EL (cell line): ENCODE measurements around the gene ATXN7.

Experiments
- DNase-seq: peaks from one replicate; pipeline ENCODE4 v3.0.0-alpha.2; 2016

The ATXN7 gene

DNA sequence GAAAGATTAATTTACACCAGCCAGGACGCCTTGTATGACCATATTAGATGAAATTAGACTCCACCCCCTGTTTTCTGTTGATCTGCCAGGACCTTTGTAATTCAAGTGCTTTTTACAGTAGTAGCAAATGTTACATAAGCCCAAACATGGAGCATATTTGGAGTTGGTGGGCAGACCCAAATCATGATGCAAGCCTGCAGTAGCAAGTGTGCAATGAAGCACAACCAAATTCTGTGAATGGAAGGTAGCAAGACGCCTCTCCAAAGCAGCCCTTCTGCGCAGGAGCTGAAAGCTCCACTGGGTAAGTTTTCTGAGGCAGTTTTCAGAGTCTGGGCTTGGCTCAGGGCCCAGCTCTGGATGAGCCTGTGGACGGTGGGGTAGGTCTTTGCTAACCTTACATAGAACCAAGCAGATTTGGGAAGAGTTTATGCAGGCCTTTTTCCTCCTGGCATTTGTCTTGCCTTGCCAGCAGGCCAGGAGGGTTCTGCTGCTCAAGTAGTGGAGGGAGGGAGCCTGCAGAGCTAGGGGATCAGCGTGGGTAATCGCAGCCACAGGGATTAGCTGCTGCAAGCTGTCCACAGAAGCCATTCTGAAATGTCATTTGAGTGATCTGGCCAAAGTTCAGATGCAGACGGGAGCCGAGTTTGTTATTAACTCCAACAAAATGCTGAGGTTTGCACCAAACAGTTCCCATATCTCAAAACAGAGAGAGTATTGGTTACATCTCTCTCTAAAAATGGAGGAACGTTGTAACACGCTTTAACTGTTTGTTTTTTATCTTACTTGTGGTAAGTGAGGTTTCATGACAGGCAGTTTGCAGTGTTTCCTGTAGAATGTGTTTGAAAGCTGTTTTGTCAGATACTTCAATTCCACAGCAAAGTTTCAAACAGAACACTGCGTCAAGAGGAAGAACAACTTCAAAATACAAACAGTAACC lies 104.3 kb downstream of the ATXN7 start:
- DNase-seq: peak; percentile 26

DNA sequence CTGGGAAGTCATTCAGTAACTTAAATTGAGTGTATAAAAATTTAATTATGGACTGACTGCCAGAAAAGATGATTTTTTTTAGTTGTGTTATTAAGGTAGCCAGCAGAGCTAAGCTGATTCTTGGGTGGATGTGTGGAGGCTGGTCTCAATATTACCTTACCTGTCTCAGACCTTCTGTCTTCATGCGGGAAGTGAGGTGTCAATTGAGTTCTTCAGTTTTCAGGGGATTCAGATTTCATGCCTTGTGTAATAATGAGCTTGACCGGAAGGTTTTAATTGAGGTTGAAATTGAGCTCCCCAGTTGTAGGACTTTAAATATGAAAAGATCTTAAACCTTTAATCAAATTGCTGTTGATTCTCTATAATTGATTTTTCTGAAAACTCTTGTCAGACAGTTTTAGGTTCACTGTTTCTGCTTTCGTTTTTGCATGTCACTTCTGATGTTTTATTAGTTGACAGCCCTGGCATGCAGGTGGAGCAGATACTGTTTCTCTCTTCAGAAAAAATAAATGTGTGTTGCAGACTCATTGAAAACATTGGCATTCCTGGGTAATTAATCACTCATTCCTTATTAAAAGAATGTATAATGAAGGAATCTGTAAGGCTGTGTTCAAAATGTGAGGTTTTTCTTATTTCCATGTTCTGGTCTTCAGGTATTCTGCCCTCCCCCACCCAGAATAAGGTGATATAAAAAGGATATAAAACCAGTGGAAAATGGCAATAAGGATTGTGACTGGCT lies 105.1 kb downstream of the ATXN7 start:
- peak; percentile 53 for DNase-seq

DNA sequence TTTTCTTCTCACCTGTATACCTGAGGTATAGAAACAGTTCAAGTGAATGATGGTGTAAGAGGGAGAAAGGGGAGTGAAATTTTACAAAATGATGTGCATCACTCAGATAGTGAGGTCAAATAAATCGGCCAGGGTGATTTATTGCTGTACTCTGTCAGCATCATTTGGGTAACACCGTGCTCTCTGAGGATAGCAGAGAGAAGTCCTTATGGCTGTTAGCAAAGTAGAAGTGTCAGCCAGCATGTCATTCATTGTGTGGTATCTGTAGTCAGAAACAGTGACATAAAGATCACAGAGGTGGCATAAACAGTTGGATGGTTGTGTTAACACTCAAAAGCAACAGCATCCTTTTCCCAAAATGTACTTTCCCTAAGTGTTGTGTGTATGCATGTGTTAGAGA lies 106.2 kb downstream of the ATXN7 start:
- no peak for DNase-seq

DNA sequence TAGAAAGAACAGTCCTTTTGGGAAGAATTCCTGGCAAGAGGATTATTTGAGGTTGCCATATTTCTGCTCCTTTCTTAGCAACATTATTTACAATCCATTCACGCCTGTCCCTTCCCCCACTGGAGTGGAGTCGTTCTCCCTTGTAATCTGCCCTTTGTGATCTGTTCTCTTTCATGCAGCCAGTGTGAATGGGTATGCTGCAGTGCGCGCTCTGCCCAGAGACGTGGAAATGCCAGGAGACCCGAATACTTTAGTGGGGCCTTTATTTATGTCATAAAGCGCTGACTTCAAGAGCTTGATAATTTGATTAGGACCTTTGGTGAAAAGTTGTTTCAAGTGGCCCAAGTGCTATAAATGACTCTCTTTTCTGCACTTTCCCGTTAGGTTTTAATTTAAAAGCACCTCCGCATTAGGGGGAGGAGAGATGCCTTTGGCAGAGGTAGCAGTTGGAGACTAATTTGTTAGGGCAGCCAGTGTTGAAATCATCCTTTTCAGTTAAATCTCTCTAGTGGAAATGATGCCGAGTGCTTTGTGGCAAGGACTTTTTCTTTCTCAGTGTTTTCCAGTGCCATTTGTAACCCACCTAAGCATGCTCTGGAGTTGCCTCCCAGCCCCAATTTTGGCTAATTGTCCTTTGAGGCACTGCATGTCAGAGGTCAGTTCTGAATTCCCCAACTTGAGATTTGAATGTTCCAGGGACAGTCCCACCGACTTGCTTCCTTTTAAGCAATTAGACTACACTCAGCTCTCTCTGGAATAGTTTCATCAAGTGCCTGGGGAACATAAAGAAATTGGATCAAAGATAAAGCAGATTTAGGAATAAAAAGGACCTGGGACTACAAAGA lies 107.2 kb downstream of the ATXN7 start:
- DNase-seq: no peak

DNA sequence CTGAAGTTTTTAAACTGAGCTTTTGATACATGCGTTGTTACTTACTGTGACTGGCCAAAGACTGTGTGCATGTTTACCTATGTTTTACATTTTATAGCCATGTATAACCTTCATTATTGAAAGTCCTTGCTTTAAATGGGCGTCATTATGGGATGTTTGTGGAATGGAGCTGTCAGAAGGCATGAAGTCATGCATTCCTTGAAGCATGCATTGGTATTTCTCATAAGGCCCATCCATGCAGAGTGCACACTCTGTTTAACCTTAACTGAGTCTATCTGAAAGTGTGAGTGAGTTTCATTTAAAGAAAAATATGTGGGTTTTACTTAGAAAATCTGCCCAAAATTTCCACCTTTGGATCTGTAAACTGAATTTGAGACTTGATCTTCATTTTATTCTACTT lies 108.5 kb downstream of the ATXN7 start:
- DNase-seq: peak; percentile 82

DNA sequence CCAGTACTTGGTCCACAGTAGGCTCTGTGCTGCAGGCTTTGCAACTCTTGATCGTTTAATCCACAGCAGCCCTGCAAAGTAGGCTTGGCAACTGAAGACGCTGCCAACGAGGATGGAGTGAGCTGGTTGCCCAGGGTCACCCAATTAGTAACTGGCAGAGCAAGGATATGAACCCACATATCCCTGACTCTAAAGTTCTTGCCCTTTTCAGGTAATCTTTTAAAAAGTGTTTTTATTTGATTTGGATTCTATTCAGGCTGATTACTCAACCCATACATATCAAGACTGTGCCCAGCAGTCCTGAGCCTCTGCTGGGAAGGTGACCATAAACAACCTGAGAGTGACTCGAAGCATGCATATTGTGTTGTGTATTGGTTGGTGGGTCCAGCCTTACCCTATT lies 109.3 kb downstream of the ATXN7 start:
- DNase-seq: no peak

DNA sequence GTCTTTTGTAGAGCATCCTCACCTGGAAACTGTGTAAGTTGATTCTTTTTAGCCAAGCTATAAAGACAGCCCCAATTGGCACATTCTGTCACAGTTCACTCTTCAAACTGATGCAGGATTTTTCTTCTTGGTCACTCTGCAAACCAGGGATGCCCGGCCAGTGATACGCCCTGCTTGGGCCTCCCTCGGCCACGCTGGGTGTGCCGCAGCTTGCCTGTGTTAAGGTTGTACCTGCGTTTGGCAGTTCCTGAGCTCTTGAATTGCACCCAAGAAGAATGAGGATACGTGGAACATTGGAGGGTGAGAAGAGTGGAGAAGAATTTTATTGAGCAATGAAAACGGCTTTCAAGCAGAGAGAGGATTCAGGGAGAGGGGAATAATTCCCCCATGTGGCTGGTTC lies 109.7 kb downstream of the ATXN7 start:
- no peak for DNase-seq

DNA sequence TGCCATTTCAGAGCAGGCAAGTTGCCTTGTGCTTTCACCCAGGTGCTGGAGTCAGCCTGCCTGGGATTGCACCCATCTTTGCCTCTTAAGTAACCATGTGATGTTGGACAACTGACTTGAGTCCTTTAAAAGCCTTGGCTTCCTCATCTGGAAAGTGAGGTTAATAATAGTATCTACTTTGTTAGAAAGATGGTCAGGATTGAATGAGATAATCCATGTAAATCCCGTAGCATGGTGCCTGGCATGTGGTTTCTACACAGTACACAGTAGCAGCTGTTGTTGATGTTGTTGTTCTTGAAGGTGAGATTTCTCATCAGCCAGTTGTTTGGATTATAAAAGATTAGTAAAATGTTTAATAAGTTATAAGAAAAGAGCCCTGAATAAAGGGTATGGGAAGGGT lies 110.8 kb downstream of the ATXN7 start:
- no peak for DNase-seq

DNA sequence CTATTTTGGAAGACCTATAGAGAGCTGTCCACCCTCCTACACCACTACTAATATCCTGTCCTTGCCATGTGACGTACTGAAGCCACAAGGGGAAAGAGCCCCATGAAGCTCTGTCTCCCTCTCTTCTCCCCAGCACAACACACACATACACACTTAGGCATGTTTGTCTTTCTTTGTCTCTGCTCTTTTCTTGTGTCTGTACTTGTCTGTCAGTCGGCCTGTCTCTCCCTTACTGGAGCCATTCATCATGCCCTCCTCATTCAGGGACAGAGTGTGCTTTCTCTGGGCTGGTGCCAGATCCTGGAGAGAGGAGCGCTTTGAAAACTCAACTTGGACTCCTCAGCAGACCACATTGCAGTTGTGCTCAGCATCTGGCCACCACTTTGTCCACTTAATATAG lies 112.1 kb downstream of the ATXN7 start:
- DNase-seq: peak; percentile 64

DNA sequence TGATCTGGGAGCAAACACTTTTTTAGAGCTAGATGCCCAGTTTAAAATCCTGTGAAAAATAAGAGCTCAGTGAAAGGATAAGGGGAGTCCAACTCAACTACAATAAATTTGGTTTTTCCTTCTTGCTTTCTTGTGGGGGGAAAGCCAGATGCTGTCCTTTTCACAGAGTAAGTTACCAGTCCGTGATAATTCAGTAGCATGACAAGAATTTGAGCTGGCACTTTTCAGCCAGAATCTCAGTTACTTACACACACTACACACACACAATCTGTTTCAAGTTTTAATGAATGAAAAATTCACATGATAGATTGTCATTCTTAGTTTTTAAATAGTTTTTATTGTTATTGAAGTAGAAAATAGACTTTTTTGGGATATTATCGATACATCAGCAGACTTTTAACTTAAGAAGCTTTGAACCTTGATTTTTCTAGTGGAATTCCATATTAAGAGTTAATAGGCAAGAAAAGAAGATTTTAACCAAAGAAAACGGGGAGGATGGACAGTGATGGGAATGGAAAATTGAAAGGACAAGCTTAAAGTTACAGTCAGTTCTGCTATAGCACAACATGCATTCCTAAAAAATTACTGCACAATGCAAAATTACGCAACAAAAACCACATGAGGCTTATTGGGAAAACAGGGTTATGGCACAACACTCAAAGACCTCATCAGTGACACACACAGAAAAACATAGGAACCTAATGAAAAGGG lies 112.6 kb downstream of the ATXN7 start:
- DNase-seq: peak; percentile 93

DNA sequence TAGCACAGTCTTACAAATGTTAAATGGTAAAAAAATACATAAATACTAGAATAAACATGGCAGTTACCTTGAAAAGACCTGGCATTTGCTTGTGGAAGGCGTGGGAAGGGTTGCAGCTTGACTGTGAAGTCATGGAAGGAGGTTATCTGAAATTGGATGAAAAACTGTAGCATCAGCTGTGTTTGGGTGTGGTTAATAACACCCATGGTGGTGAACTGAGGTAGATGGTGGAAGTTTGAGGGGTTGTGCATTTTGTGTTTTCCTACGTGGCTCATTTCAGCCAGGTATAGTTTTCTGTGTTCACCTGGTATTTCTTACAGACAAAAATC lies 113.2 kb downstream of the ATXN7 start:
- no peak for DNase-seq

DNA sequence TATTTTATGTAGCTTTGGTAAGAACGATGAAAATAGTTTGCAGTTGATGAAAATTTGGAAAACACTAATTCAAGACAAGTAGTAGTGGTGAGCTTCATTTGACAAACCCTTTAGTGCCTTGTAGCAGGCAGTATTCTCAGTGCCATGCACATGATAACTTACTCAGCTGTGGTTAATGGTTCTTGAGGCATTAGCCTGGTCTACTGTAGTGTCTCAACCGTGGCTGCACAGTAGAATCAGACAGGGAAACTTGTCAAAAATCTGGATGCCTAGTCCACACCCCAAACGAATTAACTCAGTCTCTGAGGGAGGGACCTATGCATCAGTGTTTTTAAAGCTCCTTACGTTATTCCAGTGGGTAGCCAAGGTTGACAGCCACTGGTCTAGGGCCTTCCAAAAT lies 114.2 kb downstream of the ATXN7 start:
- no peak for DNase-seq

DNA sequence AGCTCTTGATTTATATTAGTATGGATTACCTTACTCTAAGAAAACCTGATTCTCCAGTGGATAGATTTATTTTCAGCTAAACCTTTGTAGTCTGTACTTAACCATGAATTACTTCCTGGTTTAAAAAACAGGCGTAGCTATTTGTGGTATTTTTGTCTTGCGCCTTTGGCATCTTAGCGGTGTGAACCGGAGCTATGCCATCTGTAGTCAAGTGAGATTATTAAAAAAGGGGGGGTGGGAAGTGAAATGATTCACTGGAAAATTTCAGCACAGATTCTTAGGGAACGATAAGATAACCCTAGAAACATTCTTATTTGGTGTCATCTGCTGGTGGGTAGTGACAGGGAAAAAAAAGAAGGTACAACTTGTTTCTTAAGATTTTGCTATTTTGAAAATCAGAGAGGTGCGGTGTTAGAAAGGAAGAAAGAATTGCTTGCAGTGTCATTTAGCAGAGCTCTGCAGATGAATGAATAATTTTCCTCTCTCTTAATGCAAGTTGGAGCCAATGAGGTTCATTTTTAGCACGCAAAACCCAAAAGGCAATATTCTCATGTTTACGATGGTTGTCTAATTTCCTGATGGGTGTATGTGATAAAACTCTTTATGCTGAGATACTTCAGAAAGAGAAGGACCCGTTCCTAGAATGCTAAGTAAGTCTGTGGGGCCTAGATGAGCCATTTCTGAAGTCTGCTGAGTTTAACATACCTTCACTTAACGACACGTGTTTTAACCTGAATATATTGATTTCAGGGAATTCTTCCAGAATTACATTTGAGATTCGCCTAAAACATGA lies 115.6 kb downstream of the ATXN7 start:
- DNase-seq: peak; percentile 53

DNA sequence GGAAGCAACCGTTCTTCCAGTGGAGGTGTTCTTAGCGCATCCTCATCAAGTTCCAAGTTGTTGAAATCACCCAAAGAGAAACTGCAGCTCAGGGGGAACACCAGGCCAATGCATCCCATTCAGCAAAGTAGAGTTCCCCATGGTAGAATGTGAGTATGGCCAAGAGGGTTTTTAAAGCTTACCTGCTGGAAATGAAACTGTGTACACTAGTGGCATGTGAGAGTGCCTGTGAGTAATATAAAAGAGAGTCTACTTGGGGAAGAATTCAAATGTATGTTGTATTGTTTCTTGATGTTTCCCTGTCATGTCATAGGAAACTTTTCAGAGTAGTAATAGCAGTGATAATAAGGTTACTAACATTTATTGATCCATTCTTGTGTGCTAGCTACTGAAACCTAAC lies 116.4 kb downstream of the ATXN7 start:
- no peak for DNase-seq

DNA sequence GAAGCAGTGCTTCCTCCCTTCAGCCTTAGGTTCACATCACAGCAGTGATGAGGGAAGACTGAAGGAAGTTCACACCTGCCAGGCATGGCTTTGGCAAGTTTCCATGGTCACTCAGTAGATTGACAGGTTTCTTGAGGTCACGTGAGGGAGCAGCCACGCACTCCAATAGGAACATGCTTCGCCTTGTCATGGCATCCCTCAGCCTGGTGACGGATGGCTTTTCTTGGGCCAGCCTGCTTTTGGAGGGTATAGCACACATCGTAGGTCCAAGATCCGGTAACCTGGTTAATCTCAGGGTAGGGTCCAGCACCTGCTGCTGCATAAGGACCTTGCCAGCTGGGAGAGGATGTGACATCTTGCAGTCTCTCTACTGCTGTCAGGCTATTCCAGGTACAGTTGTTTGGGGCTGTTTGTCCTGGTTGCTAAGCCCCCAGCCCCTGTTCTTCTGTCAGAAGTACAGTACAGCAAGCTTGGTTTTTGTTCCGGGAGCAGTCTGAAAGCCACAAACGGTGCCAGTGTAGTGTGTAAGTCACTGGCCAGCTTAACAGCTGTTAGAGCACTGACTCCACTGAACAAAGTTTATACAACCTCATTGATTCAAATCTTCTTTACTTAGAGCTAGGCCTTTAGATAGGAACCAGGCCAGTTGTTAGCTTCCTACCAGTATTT lies 117.3 kb downstream of the ATXN7 start:
- no peak for DNase-seq

DNA sequence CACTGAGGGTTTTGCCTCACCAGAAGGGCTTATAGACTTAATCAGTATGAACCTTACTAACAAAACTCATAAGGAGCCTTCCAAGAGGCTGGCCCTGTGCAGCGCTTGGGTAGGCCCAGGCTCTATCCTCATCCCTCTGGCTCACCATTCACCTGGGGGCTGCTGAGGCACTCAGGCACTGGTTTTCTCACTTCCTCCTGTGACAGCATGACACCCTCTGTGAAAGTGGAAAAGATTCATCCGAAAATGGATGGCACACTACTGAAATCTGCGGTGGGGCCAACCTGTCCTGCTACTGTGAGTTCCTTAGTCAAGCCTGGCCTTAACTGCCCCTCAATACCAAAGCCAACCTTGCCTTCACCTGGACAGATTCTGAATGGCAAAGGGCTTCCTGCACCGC lies 118.3 kb downstream of the ATXN7 start:
- no peak for DNase-seq

DNA sequence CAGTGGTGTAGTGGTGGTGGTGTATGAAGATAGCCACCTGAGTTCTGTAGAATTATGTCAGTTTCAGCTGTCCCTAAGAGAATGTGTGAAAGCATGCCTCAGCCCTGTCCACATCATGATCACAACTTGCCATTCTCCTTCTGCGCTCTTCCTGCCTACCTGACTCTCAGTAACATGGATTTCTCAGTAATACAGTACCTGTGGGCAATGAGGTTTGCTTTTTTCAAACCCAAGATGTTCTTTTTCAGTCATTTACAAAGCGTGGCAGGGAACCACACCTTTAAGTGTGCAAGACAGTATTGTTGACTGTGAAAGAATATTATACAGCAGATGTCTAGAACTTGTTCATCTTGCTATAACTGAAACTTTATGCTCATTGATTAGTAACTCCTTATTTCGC lies 120.7 kb downstream of the ATXN7 start:
- DNase-seq: no peak

DNA sequence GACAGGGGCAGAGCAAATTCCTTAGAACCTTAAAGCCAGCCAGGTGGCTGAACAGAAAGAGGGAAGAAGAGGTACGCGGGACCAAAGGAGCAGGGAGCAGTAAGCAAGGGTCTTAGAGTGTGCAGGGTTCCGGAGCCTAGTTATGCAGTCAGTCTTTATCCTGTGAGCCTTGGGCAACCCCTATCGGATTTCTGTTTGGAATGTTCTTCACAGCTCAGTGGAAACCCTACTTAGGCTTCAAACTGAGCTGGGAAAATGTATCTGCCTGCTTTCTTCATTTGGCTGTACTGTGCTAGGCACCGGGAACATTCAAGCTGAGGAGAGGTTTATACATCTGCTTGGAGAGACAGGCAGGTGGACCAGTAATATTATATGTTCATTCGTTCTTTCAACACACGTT lies 122.5 kb downstream of the ATXN7 start:
- no peak for DNase-seq

DNA sequence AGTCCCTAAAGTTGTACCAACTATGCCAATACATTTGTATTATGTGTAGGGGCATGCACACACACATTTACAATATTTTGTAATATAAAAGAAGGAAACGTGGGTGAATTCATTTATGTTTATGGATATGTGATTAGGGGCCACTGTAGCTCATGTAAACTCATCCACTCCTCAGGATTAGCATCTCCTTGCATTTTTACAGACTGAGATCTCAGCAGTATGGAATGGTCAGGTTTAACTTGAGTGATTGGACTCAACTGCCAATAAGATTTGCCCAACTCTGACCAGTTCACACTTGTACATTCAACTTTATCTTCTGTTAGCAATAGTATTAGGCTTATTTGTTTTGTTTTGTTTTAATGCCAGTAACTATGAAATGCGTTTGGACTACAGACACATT lies 123.2 kb downstream of the ATXN7 start:
- DNase-seq: no peak

DNA sequence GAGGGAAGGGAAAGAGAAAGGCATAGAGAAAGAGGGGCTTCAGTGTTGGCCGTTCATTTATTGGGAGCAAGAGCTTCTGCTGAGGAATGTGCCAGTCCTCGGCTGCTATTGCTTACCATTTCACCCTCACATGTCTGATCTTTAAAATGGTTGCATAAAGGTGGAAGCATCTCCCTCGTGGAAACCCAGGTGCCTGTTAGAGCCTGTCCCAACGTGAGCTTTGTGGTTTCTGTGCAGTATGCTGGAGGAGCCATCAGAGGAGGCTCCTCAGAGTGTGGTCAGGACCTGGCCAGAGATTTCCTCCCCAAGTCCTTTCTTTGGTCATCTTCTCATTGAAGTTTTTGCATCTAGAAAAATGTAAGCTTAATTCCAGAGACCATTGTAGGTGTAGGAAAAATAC lies 125.3 kb downstream of the ATXN7 start:
- no peak for DNase-seq

DNA sequence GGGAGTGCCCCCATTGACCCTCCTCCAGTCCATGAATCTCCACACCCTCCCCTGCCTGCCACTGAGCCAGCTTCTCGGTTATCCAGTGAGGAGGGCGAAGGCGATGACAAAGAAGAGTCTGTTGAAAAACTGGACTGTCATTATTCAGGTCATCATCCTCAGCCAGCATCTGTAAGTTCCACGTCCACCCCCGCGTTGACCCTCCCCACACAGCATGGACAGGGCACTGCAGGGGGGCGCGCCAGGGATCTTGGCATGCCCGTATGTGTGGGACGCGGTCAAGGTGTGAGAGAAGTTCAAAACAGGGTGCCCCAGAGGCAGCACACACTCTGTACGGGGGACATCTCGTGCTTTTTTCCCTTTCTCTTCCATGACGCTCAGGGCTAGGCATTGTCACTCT lies 126.5 kb downstream of the ATXN7 start:
- no peak for DNase-seq
